Neural crest cell (in vitro differentiated cells): ENCODE measurements around the gene SNRNP200. TPM values are rescaled to one million over a fixed set of nuclear protein-coding genes. Genes with fewer than 3 reads are reported as not detected.
"Not testable (repeated sequence)": the region's sequence is repeated elsewhere in the genome, so short reads cannot be mapped to it uniquely, and the experiment has no call there.

Experiments used
- DNase-seq: peaks from one replicate; pipeline ENCODE4 v3.0.0; 2021; ENCODE audit warnings: low read depth, mixed read lengths, low spot score
- H3K27ac Mint-ChIP-seq: one replicate; pipeline ENCODE4 v1.8.0; 2021; ENCODE audit warnings: mild to moderate bottlenecking, mixed read lengths; ENCODE audit not compliant: unreplicated experiment
- H3K27me3 Mint-ChIP-seq: 2 replicates; pipeline ENCODE4 v1.8.0; 2021; ENCODE audit warnings: low read depth, mild to moderate bottlenecking, mixed read lengths
- H3K36me3 Mint-ChIP-seq: 2 replicates; pipeline ENCODE4 v1.8.0; 2021; ENCODE audit warnings: low read depth, mild to moderate bottlenecking, mixed read lengths
- H3K4me1 Mint-ChIP-seq: 2 replicates; pipeline ENCODE4 v1.8.0; 2021; ENCODE audit warnings: mixed read lengths
- H3K4me3 Mint-ChIP-seq: one replicate; pipeline ENCODE4 v1.8.0; 2021; ENCODE audit warnings: mild to moderate bottlenecking, mixed read lengths
- H3K9me3 Mint-ChIP-seq: 2 replicates; pipeline ENCODE4 v1.8.0; 2021; ENCODE audit warnings: mixed read lengths
- total RNA-seq: library from RNA; stranded (reverse); gene quantifications from 2 replicates; pipeline ENCODE4 v1.2.1, GENCODE V29; 2021
- TF ChIP-seq, protein P1 (sequence below): fragments of 200-600 bp; sonication (generic); conservative IDR thresholded peaks from 2 replicates; pipeline ENCODE4 v1.5.0; 2021; ENCODE audit warnings: antibody characterized with exemption, mild to moderate bottlenecking

Gene SNRNP200
- total RNA-seq, 1 donor from 2014 or later, result 250 TPM

- no peak overlapping the region for H3K27ac Mint-ChIP-seq
- H3K27me3 Mint-ChIP-seq, result no peaks in the 10 kb centered on the region
- DNase-seq, result no peak
- H3K9me3 Mint-ChIP-seq, result no peaks in the 10 kb centered on the region
- no peak overlapping the region for H3K4me3 Mint-ChIP-seq
- H3K36me3 Mint-ChIP-seq, result peaks cover 33% of the 10 kb centered on the region
- H3K4me1 Mint-ChIP-seq, result no peaks in the 10 kb centered on the region
- TF ChIP-seq, protein P1, sequence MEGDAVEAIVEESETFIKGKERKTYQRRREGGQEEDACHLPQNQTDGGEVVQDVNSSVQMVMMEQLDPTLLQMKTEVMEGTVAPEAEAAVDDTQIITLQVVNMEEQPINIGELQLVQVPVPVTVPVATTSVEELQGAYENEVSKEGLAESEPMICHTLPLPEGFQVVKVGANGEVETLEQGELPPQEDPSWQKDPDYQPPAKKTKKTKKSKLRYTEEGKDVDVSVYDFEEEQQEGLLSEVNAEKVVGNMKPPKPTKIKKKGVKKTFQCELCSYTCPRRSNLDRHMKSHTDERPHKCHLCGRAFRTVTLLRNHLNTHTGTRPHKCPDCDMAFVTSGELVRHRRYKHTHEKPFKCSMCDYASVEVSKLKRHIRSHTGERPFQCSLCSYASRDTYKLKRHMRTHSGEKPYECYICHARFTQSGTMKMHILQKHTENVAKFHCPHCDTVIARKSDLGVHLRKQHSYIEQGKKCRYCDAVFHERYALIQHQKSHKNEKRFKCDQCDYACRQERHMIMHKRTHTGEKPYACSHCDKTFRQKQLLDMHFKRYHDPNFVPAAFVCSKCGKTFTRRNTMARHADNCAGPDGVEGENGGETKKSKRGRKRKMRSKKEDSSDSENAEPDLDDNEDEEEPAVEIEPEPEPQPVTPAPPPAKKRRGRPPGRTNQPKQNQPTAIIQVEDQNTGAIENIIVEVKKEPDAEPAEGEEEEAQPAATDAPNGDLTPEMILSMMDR, result no peak
Measured at GRCh38 chr2:96296925-96297324, 8.4 kb downstream of the SNRNP200 start.

DNA sequence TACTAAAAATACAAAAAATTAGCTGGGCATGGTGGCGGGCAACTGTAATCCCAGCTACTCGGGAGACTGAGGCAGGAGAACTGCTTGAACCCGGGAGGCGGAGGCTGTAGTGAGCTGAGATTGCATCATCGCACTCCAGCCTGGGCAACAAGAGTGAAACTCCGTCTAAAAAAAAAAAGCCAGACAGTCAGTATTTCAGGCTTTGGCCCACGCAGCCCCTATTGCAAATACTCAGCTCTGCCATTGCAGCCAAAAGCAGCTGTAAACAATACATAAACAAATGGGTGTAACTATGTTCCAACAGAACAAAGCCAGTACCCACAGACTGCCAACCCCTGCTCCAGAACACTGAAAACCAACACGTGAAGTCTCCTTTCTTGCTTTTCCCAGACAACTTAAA lies 11.1 kb downstream of the SNRNP200 start:
- not testable (repeated sequence) for H3K27me3 Mint-ChIP-seq, H3K27ac Mint-ChIP-seq, DNase-seq, H3K4me1 Mint-ChIP-seq, H3K4me3 Mint-ChIP-seq, H3K9me3 Mint-ChIP-seq
- peaks cover 31% of the 10 kb centered on the region for H3K36me3 Mint-ChIP-seq

GRCh38 chr2:96291751-96292150 lies 13.6 kb downstream of the SNRNP200 start:
- Mint-ChIP-seq H3K9me3 (no peaks in the 10 kb centered on the region), H3K27me3 (no peaks in the 10 kb centered on the region), H3K4me3 (no peak overlapping the region), H3K4me1 (no peaks in the 10 kb centered on the region), H3K36me3 (peaks cover 35% of the 10 kb centered on the region), H3K27ac (no peak overlapping the region)
- TF ChIP-seq, protein P1, result no peak
- no peak for DNase-seq

DNA sequence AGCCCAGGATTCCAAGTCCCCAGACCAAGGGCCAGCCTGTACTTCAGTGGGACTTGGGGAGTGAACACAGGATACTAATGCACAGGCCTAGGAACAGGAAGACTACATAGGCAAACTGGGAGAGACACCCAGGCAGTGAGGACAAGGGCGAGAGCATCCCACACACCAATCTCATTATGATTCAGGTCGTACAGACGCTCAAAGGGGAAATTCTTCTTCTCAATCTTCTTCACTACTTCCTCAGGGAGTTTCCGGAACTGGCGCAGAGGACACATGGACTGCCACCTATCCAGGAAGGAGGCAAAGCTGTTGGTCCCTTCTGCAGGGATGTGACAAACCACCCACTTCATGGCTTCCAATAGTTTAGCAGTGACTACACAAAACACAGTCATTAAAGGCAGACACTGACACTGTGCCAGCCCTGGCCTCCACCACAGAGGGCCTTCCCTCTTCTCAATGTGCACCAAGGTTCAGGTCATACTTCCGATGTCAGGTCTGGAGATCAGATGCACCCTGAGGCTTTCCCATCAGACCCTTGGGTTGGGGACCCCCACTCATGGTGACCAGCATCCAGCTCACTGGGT lies 18.0 kb downstream of the SNRNP200 start:
- Mint-ChIP-seq H3K9me3 (no peaks in the 10 kb centered on the region), H3K4me1 (no peaks in the 10 kb centered on the region), H3K4me3 (no peak overlapping the region), H3K27me3 (no peaks in the 10 kb centered on the region), H3K27ac (no peak overlapping the region), H3K36me3 (peaks cover 23% of the 10 kb centered on the region)
- DNase-seq, result no peak
- TF ChIP-seq, protein P1, result no peak

DNA sequence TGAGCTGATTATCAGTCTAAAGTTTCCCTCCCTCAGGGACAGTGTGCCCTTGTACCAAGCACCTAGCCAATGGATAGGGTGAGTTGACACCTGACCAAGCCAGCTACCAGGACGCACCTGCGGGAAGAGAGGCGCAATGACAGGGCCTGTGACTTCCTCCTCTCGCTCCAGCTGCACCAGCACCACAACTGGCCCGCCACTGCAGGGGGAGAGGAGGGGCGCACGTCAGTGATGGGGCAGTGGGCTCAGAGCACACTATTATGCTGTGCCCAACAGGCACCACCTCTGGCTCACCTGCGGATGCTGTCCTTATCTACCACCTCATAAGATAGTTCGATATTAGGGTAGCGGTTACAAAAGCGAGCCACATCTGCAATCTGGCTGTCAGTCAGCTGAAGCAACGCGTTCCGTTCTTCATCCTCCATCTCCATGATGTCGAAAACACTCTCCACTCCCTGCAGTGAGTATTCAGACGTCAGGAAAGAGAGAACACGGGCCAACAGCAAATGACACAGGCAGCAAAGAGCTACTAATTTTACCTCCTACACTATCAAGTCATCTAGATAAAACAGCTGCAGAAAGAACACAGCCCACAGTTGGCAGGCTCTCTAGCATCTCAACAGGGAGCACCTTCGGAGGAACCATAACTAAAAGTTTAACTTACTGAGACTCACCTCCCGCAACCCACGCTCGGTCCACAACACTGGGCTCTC lies 28.4 kb downstream of the SNRNP200 start:
- no peak for DNase-seq
- Mint-ChIP-seq H3K27me3 (no peaks in the 10 kb centered on the region), H3K36me3 (peaks cover 31% of the 10 kb centered on the region), H3K4me3 (no peak overlapping the region), H3K27ac (no peak overlapping the region), H3K9me3 (no peaks in the 10 kb centered on the region), H3K4me1 (no peaks in the 10 kb centered on the region)
- TF ChIP-seq, protein P1, result no peak

- no peaks in the 10 kb centered on the region for H3K9me3 Mint-ChIP-seq
- H3K36me3 Mint-ChIP-seq, result peaks cover 26% of the 10 kb centered on the region
- TF ChIP-seq, protein P1, result no peak
- H3K27ac Mint-ChIP-seq, result no peak overlapping the region
- no peak for DNase-seq
- H3K4me1 Mint-ChIP-seq, result no peaks in the 10 kb centered on the region
- no peaks in the 10 kb centered on the region for H3K27me3 Mint-ChIP-seq
- no peak overlapping the region for H3K4me3 Mint-ChIP-seq
Measured at GRCh38 chr2:96274355-96275056, 30.8 kb downstream of the SNRNP200 start.
